ENCODE measurements around the gene ZNF426.

ZNF426 gene

DNA sequence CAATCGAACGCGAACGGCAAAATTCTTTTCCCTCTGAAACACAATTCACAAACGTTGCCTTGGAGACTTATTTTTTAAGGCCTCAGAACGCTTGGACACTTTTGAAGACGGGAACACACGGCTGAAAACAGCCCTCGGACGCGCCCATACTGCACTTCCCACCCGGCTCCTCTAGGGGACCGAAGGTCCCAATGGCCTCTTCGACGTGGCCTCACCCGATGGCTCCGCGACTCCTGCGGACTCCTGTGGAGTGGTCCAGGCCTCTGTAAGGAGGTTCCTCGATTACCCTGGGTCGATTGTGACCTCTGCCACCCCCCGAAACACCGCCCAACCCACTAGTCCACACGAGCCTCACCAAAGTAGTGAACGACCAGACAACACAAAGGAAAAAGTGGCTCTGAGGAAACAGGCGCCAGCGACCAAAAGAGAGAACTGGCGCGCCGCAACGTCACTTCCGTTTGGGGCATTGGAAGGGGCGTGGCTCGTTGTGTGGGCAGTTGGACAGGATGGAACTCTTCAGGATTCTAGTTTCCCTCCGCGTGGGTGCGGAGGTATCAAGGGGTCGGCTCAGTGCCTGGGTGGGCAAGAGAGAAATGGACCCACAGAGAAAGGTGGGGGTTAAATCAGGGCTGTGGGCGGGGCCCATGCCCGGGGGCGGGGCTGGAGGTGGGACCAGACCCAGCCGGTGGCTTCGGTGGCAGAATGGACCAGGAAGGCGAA is 40.1 kb downstream of the ZNF426 start, which contains the start of gene ZNF560:
Gene ZNF560, minus strand, starts transcription at position 434 of the 720 bp plus-strand sequence. CDS start 23,303 bp downstream, outside the sequence.
- ChIA-PET POLR2A (no interaction called here), CTCF (no interaction called here)
- Histone ChIP-seq H3K4me3 (ENCODE audit: control insufficient read depth in 1 of 7, extremely low read depth in 1 of 7, insufficient read depth in 4 of 7, low read depth in 2 of 7, low read length in 6 of 7) (peak within 1 kb of the TSS in 2 of 7 experiments; percentile 33 to 48), H3K4me1 (ENCODE audit: control extremely low read depth in 1 of 4, control insufficient read depth in 4 of 4, insufficient read depth in 4 of 4, low read length in 3 of 4) (no peaks in the 10 kb centered on the region), H3K9me3 (ENCODE audit: control extremely low read depth in 1 of 5, control insufficient read depth in 4 of 5, insufficient read depth in 2 of 5, low read depth in 1 of 5, low read length in 4 of 5) (peaks cover 2 to 42% (median 33%) of the 10 kb centered on the region in 5 experiments), H3K27me3 (replicated peaks in 2 of 5; ENCODE audit: control insufficient read depth in 4 of 5, insufficient read depth in 5 of 5, low read length in 4 of 5) (peaks cover 0 to 21% (median 5%) of the 10 kb centered on the region in 5 experiments), H3K27ac (ENCODE audit: insufficient read depth in 1 of 2, low read depth in 1 of 2, low read length in 2 of 2, poor library complexity in 1 of 2, severe bottlenecking in 2 of 2) (no peak within 1 kb of the TSS), H3K36me3 (ENCODE audit: control insufficient read depth in 4 of 4, insufficient read depth in 4 of 4, low read length in 3 of 4) (peaks cover 0 to 2% (median 0%) of the 10 kb centered on the region in 4 experiments)
- 1% methylated on average over 28 of the region's 44 CpGs for WGBS (ENCODE audit: insufficient coverage)
- peak in 2 of 3 donors; percentile 15 to 36 for DNase-seq

- peaks cover 0 to 2% (median 0%) of the 10 kb centered on the region in 4 experiments for H3K36me3 ChIP-seq (ENCODE audit: control insufficient read depth in 4 of 4, insufficient read depth in 4 of 4, low read length in 3 of 4)
- no peak overlapping the region for H3K27ac ChIP-seq (ENCODE audit: insufficient read depth in 1 of 2, low read depth in 1 of 2, low read length in 2 of 2, poor library complexity in 1 of 2, severe bottlenecking in 2 of 2)
- no peaks in the 10 kb centered on the region for H3K4me1 ChIP-seq (ENCODE audit: control extremely low read depth in 1 of 4, control insufficient read depth in 4 of 4, insufficient read depth in 4 of 4, low read length in 3 of 4)
- H3K27me3 ChIP-seq (replicated peaks in 2 of 5; ENCODE audit: control insufficient read depth in 4 of 5, insufficient read depth in 5 of 5, low read length in 4 of 5) = peaks cover 0 to 18% (median 5%) of the 10 kb centered on the region in 5 experiments
- CTCF ChIA-PET = no interaction called here
- no peak for DNase-seq
- WGBS (ENCODE audit: insufficient coverage) = no CpG with 5 or more reads among the region's 2 CpGs
- POLR2A ChIA-PET = no interaction called here
- H3K9me3 ChIP-seq (ENCODE audit: control extremely low read depth in 1 of 5, control insufficient read depth in 4 of 5, insufficient read depth in 2 of 5, low read depth in 1 of 5, low read length in 4 of 5) = peaks cover 2 to 33% (median 24%) of the 10 kb centered on the region in 5 experiments
- H3K4me3 ChIP-seq (ENCODE audit: control insufficient read depth in 1 of 7, extremely low read depth in 1 of 7, insufficient read depth in 4 of 7, low read depth in 2 of 7, low read length in 6 of 7) = no peak overlapping the region
Measured at GRCh38 chr19:9494096-9494495, 44.3 kb downstream of the ZNF426 start.

DNA sequence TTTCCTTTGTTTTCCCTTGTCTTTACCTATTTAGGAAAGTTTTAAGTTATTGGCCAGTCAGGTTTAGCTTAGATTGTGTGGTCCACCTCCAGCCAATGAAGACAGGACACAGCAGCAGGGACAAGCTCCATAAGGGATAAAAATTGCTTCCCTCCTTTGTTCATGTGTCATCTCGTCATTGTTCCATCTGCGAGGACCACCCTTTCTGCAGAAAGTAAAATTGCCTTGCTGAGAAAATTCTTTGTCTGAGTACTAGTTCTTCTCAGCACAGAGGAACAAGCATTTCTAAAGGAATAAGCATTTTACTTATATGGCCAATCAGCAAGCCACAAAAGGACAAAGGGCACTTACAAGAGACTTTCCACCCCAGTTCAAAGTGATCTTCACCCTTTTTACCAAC is 51.4 kb downstream of the ZNF426 start:
- no peaks in the 10 kb centered on the region for H3K36me3 ChIP-seq (ENCODE audit: control insufficient read depth in 4 of 4, insufficient read depth in 4 of 4, low read length in 3 of 4)
- no peaks in the 10 kb centered on the region for H3K27me3 ChIP-seq (replicated peaks in 2 of 5; ENCODE audit: control insufficient read depth in 4 of 5, insufficient read depth in 5 of 5, low read length in 4 of 5)
- no peaks in the 10 kb centered on the region for H3K4me1 ChIP-seq (ENCODE audit: control extremely low read depth in 1 of 4, control insufficient read depth in 4 of 4, insufficient read depth in 4 of 4, low read length in 3 of 4)
- ChIA-PET CTCF (no interaction called here), POLR2A (no interaction called here)
- H3K27ac ChIP-seq (ENCODE audit: insufficient read depth in 1 of 2, low read depth in 1 of 2, low read length in 2 of 2, poor library complexity in 1 of 2, severe bottlenecking in 2 of 2) = no peak overlapping the region
- no peak overlapping the region for H3K4me3 ChIP-seq (ENCODE audit: control insufficient read depth in 1 of 7, extremely low read depth in 1 of 7, insufficient read depth in 4 of 7, low read depth in 2 of 7, low read length in 6 of 7)
- peak in 2 of 3 donors; percentile 14 to 28 for DNase-seq
- peaks cover 7 to 39% (median 30%) of the 10 kb centered on the region in 5 experiments for H3K9me3 ChIP-seq (ENCODE audit: control extremely low read depth in 1 of 5, control insufficient read depth in 4 of 5, insufficient read depth in 2 of 5, low read depth in 1 of 5, low read length in 4 of 5)
- 94% methylated on average over 2 of the region's 2 CpGs for whole genome bisulfite sequencing (ENCODE audit: insufficient coverage)

GRCh38 chr19:9485140-9485539 is 53.3 kb downstream of the ZNF426 start:
- Histone ChIP-seq H3K9me3 (ENCODE audit: control extremely low read depth in 1 of 5, control insufficient read depth in 4 of 5, insufficient read depth in 2 of 5, low read depth in 1 of 5, low read length in 4 of 5) (peaks cover 6 to 38% (median 28%) of the 10 kb centered on the region in 5 experiments), H3K36me3 (ENCODE audit: control insufficient read depth in 4 of 4, insufficient read depth in 4 of 4, low read length in 3 of 4) (no peaks in the 10 kb centered on the region), H3K4me3 (ENCODE audit: control insufficient read depth in 1 of 7, extremely low read depth in 1 of 7, insufficient read depth in 4 of 7, low read depth in 2 of 7, low read length in 6 of 7) (no peak overlapping the region), H3K27me3 (replicated peaks in 2 of 5; ENCODE audit: control insufficient read depth in 4 of 5, insufficient read depth in 5 of 5, low read length in 4 of 5) (no peaks in the 10 kb centered on the region), H3K27ac (ENCODE audit: insufficient read depth in 1 of 2, low read depth in 1 of 2, low read length in 2 of 2, poor library complexity in 1 of 2, severe bottlenecking in 2 of 2) (no peak overlapping the region), H3K4me1 (ENCODE audit: control extremely low read depth in 1 of 4, control insufficient read depth in 4 of 4, insufficient read depth in 4 of 4, low read length in 3 of 4) (no peaks in the 10 kb centered on the region)
- no peak for DNase-seq
- 100% methylated on average over 1 of the region's 2 CpGs for WGBS (ENCODE audit: insufficient coverage)
- POLR2A ChIA-PET = no interaction called here
- CTCF ChIA-PET = no interaction called here

DNA sequence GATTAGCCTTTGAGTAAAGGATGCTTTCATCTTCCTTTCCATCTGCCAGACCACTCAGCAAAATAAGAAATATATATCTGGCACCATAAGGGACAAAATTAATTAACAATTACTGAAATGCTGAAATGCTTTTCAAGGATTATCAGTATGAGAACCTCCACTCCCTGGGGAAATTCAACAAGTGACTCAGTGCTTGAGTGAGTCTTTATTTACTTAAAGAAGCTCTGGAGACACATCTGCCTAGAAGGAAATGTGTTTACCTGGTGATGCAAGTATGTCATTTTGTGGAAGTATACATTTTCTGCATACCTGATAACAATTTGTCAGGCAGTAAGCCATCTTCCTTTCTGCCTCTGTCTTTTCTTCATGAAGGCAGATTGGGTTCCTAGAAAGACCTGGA is 63.5 kb downstream of the ZNF426 start:
- no peak overlapping the region for H3K4me3 ChIP-seq (ENCODE audit: control insufficient read depth in 1 of 7, extremely low read depth in 1 of 7, insufficient read depth in 4 of 7, low read depth in 2 of 7, low read length in 6 of 7)
- no peak for DNase-seq
- no peak overlapping the region for H3K27ac ChIP-seq (ENCODE audit: insufficient read depth in 1 of 2, low read depth in 1 of 2, low read length in 2 of 2, poor library complexity in 1 of 2, severe bottlenecking in 2 of 2)
- H3K36me3 ChIP-seq (ENCODE audit: control insufficient read depth in 4 of 4, insufficient read depth in 4 of 4, low read length in 3 of 4) = no peaks in the 10 kb centered on the region
- no peaks in the 10 kb centered on the region for H3K4me1 ChIP-seq (ENCODE audit: control extremely low read depth in 1 of 4, control insufficient read depth in 4 of 4, insufficient read depth in 4 of 4, low read length in 3 of 4)
- CTCF ChIA-PET = no interaction called here
- peaks cover 6 to 28% (median 11%) of the 10 kb centered on the region in 5 experiments for H3K9me3 ChIP-seq (ENCODE audit: control extremely low read depth in 1 of 5, control insufficient read depth in 4 of 5, insufficient read depth in 2 of 5, low read depth in 1 of 5, low read length in 4 of 5)
- no peaks in the 10 kb centered on the region for H3K27me3 ChIP-seq (replicated peaks in 2 of 5; ENCODE audit: control insufficient read depth in 4 of 5, insufficient read depth in 5 of 5, low read length in 4 of 5)
- POLR2A ChIA-PET = interaction anchor here (0.6 kb wide), 1 partner anchor 38 kb away, joined by 3 read pairs; no protein-coding TSS in a partner anchor

Data from common myeloid progenitor, CD34-positive (primary cell).